Esophagus squamous epithelium (tissue), 4 donors: ENCODE data around the gene SPEM3.

Experiments
- POLR2A ChIP-seq, 4 donors: fragments of 450-650 bp; IDR thresholded peaks; one replicate each; pipeline ENCODE4 v1.6.1; 2017; ENCODE audit warnings: antibody characterized with exemption in 4 of 4, mild to moderate bottlenecking in 4 of 4, moderate library complexity in 3 of 4
- TF ChIP-seq, protein P1 (sequence below), 6 experiments: fragments of 450-650 bp in 4 of 6; fragments of 200-600 bp in 2 of 6; sonication (generic) in 2 of 6; IDR thresholded peaks; one replicate each; pipeline ENCODE4 v1.5.1; 2016 to 2019; ENCODE audit warnings: antibody characterized with exemption in 6 of 6, mild to moderate bottlenecking in 4 of 6, moderate library complexity in 4 of 6

DNA sequence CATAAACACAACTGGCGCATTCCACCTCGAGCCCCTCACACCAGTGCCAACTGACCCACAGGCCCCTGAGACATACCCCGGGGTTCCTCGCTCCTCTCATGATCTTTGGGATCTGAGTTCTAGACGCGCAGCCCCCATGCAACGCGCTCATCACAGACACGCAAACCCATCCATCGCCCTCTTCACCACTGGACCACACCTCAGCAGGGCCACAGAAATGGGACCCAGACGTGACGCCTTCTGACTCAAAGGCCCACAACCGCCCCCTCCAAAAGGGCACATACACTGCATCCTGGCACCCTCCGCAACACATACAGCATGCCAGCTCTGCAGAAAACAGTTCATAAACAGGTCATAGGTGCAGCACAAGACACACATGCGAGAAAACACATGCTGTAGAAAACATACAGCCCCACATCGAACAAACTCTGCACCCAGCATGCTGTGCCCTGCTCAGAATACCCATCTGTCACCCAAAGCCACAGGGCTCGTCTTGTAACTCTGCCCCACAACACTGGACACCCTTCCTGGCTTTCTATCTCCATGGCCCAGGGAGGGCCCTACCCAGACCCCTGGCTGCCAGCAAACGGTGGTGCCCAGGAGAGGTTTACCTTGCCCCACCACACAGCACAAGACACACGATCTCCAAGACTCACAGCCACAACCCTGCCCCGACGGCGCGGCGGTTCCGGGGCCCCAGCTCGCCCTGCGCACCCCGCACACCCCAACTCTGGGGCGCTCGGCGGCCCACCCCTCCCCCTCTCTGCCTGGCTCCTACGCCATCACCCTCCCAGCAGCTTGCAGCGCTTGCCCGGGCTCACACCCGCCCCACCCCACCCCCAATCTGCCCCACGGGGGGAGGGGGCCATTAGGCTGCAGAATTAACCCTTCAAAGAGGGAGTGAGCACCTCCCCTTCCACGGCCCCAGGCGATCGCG lies 49.9 kb downstream of the SPEM3 start:
- no peak for TF ChIP-seq POLR2A (IDR thresholded peaks at IDR 0.05)
- TF ChIP-seq, protein P1, sequence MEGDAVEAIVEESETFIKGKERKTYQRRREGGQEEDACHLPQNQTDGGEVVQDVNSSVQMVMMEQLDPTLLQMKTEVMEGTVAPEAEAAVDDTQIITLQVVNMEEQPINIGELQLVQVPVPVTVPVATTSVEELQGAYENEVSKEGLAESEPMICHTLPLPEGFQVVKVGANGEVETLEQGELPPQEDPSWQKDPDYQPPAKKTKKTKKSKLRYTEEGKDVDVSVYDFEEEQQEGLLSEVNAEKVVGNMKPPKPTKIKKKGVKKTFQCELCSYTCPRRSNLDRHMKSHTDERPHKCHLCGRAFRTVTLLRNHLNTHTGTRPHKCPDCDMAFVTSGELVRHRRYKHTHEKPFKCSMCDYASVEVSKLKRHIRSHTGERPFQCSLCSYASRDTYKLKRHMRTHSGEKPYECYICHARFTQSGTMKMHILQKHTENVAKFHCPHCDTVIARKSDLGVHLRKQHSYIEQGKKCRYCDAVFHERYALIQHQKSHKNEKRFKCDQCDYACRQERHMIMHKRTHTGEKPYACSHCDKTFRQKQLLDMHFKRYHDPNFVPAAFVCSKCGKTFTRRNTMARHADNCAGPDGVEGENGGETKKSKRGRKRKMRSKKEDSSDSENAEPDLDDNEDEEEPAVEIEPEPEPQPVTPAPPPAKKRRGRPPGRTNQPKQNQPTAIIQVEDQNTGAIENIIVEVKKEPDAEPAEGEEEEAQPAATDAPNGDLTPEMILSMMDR (IDR thresholded peaks at IDR 0.05): peak in 2 of 6 experiments; percentile 4 to 19
